HG02938 (cell line): ENCODE results near the gene SPATA21.

Source experiments
- ATAC-seq: cut with Tn5 transposase; IDR thresholded peaks from one replicate; pipeline ENCODE4 v1.9.1; 2021; ENCODE audit warnings: mild to moderate bottlenecking, moderate library complexity; ENCODE audit not compliant: unreplicated experiment

Gene SPATA21

GRCh38 chr1:16351994-16352841 lies 85.0 kb downstream of the SPATA21 start, which contains the start of gene FBXO42:
TSS of gene FBXO42 (minus strand) at chr1:16352480. CDS start at chr1:16315418, 37,062 bp downstream.
- peak; percentile 80 for ATAC-seq

- ATAC-seq = no peak
These were observed 85.7 kb downstream of the SPATA21 start for GRCh38 chr1:16351456-16351993.

GRCh38 chr1:16349847-16350406 lies 87.3 kb downstream of the SPATA21 start:
- ATAC-seq = no peak
